DND-41 (cell line): ENCODE data around the gene LRRC43.

Source experiments
- EZH2 ChIP-seq: IDR thresholded peaks from 3 replicates; pipeline ENCODE4 v1.6.1; 2012; ENCODE audit warnings: borderline replicate concordance, low read depth, mild to moderate bottlenecking, moderate library complexity, low read length, inconsistent platforms; ENCODE audit not compliant: severe bottlenecking
- TF ChIP-seq, protein P1 (sequence below): IDR thresholded peaks from 2 replicates; pipeline ENCODE4 v1.5.1; 2012; ENCODE audit warnings: borderline replicate concordance, low read length, moderate library complexity, mild to moderate bottlenecking; ENCODE audit not compliant: poor library complexity, severe bottlenecking; ENCODE audit errors: extremely low read depth

DNA sequence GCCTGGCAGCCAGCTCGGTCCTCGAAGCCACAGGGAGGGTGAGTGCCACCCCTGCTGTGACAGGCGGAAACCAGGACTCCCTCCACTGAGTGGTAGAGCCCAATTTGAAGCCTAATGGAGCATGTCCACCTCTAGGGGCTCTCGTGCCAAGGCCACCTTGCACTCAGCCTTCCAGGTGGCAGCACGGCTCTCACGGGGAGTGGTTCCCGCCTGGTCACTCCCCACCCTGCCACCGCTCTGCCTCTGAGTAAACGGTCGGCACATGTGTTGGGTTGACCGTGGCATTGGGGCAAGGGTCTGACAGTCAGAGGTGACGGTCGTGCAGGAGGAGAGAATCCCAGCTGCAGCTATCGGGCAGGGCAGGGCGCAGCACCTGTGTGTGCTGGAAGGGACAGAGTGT lies 43.7 kb upstream of the LRRC43 start:
- TF ChIP-seq, protein P1, sequence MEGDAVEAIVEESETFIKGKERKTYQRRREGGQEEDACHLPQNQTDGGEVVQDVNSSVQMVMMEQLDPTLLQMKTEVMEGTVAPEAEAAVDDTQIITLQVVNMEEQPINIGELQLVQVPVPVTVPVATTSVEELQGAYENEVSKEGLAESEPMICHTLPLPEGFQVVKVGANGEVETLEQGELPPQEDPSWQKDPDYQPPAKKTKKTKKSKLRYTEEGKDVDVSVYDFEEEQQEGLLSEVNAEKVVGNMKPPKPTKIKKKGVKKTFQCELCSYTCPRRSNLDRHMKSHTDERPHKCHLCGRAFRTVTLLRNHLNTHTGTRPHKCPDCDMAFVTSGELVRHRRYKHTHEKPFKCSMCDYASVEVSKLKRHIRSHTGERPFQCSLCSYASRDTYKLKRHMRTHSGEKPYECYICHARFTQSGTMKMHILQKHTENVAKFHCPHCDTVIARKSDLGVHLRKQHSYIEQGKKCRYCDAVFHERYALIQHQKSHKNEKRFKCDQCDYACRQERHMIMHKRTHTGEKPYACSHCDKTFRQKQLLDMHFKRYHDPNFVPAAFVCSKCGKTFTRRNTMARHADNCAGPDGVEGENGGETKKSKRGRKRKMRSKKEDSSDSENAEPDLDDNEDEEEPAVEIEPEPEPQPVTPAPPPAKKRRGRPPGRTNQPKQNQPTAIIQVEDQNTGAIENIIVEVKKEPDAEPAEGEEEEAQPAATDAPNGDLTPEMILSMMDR, result no peak
- TF ChIP-seq EZH2, result no peak
